HUES64 (cell line): ENCODE data around the gene CRTAC1.

ENCODE experiments used
- H3K27ac ChIP-seq: 2 replicates; pipeline ENCODE4 v1.7.0; 2013; ENCODE audit warnings: low read depth, low read length, inconsistent platforms
- H3K27me3 ChIP-seq: 2 replicates; pipeline ENCODE4 v1.6.1; 2013; ENCODE audit warnings: mild to moderate bottlenecking, low read length; ENCODE audit not compliant: insufficient read depth
- H3K36me3 ChIP-seq: 2 replicates; pipeline ENCODE4 v1.6.1; 2013; ENCODE audit warnings: mild to moderate bottlenecking, low read length; ENCODE audit not compliant: insufficient read depth
- H3K4me1 ChIP-seq: 2 replicates; pipeline ENCODE4 v1.6.1; 2013; ENCODE audit warnings: mild to moderate bottlenecking, low read length, moderate library complexity; ENCODE audit not compliant: insufficient read depth
- H3K4me3 ChIP-seq: 2 replicates; pipeline ENCODE4 v1.5.1; 2013; ENCODE audit warnings: mild to moderate bottlenecking, low read length, moderate library complexity
- H3K9ac ChIP-seq: 2 replicates; pipeline ENCODE4 v1.6.1; 2013; ENCODE audit warnings: mild to moderate bottlenecking, low read depth, low read length
- H3K9me3 ChIP-seq: 2 replicates; pipeline ENCODE4 v1.6.1; 2013; ENCODE audit warnings: low read depth, low read length; ENCODE audit not compliant: insufficient read depth
- WGBS: fragments of 150-250, 120-280 bp; methylation state at CpG from one replicate; pipeline ENCODE4 v1.1.7; 2013; ENCODE audit warnings: missing lambda C conversion rate; 5-methylcytosine and 5-hydroxymethylcytosine counted together

The CRTAC1 gene

GRCh38 chr10:97913193-97913592, 117.2 kb downstream of the CRTAC1 start:
- H3K9ac ChIP-seq, result no peak overlapping the region
- H3K36me3 ChIP-seq, result no peaks in the 10 kb centered on the region
- H3K4me3 ChIP-seq, result no peak overlapping the region
- 86% methylated on average over 2 of the region's 2 CpGs for WGBS
- H3K9me3 ChIP-seq, result no peaks in the 10 kb centered on the region
- H3K27ac ChIP-seq, result no peak overlapping the region
- H3K27me3 ChIP-seq, result peaks cover 6% of the 10 kb centered on the region
- no peaks in the 10 kb centered on the region for H3K4me1 ChIP-seq

DNA sequence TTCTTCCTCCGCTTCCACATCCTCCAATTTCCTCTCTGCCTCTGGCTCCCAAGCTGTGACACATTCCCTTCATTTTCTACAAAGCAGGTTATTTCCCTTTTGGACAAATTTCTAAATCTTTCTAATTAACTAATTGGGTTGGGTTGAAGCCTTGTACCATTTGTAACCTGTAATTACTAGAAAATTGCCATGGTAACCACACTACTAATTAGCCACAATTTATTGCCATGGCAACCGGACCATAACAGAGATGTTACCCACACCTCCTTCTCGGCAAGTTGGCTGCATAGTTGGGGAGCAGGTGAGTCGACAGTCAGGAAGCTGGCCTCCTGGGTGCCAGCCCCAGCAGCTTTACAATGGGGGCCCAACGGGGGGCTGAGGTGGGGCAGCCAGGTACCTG, 119.2 kb downstream of the CRTAC1 start:
- no peaks in the 10 kb centered on the region for H3K36me3 ChIP-seq
- no peak overlapping the region for H3K9ac ChIP-seq
- 89% methylated on average over 5 of the region's 5 CpGs for WGBS
- H3K4me1 ChIP-seq, result no peaks in the 10 kb centered on the region
- H3K27me3 ChIP-seq, result 0 out of 2 replicates have a peak, but pooled peaks cover under 1% of the 10 kb centered on the region
- no peaks in the 10 kb centered on the region for H3K9me3 ChIP-seq
- no peak overlapping the region for H3K27ac ChIP-seq
- H3K4me3 ChIP-seq, result no peak overlapping the region

- Histone ChIP-seq H3K9me3 (no peaks in the 10 kb centered on the region), H3K36me3 (no peaks in the 10 kb centered on the region), H3K9ac (no peak overlapping the region), H3K4me1 (no peaks in the 10 kb centered on the region), H3K27me3 (no peaks in the 10 kb centered on the region), H3K27ac (no peak overlapping the region), H3K4me3 (no peak overlapping the region)
- 88% methylated on average over 4 of the region's 4 CpGs for WGBS
Measured at GRCh38 chr10:97910661-97911060, 119.8 kb downstream of the CRTAC1 start.

DNA sequence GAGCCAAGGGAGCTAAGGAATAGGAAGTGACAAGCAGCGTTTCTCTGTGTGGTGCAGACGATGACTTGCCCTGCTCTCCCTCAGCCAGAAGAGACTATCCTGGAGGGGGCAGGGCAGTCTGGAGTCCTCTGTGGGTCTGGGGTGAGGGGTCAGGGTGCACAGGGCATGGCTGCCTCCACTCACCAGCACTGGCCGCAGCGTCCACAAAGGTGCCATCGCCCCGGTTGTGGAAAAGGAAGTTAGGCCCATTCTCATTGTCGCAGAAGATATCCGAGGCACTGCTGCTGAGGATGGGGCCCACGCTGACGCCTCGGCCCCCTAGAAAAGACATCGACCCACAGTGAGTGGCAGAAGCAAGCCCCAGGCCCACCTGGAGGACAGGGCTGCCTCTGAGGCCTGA, 122.6 kb downstream of the CRTAC1 start:
- Histone ChIP-seq H3K9ac (no peak overlapping the region), H3K4me1 (no peaks in the 10 kb centered on the region), H3K9me3 (no peaks in the 10 kb centered on the region), H3K27me3 (no peaks in the 10 kb centered on the region), H3K36me3 (no peaks in the 10 kb centered on the region), H3K4me3 (no peak overlapping the region), H3K27ac (no peak overlapping the region)
- 92% methylated on average over 12 of the region's 12 CpGs for WGBS

DNA sequence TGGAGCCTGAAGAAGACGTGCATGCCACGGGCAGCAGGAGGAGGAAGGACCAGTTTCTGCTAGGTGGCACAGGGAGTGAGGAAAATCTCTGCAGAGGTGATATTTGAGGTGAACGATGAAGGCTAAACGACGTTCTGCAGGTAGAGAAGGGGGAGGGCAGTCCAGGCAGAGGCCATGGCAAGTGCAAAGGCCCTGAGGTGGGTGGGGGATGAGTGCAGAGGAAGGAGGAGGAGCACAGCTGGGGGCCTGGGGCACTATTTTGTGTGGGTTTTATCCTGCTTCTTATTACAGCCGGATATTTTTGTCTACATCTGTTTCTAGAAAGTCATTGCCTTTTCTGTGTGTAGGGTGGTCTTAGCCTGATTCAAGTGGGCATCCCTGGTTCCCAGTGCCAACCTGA, 123.2 kb downstream of the CRTAC1 start:
- H3K9me3 ChIP-seq, result no peaks in the 10 kb centered on the region
- 89% methylated on average over 6 of the region's 6 CpGs for WGBS
- H3K27ac ChIP-seq, result no peak overlapping the region
- no peaks in the 10 kb centered on the region for H3K27me3 ChIP-seq
- H3K9ac ChIP-seq, result no peak overlapping the region
- no peaks in the 10 kb centered on the region for H3K4me1 ChIP-seq
- no peak overlapping the region for H3K4me3 ChIP-seq
- no peaks in the 10 kb centered on the region for H3K36me3 ChIP-seq

DNA sequence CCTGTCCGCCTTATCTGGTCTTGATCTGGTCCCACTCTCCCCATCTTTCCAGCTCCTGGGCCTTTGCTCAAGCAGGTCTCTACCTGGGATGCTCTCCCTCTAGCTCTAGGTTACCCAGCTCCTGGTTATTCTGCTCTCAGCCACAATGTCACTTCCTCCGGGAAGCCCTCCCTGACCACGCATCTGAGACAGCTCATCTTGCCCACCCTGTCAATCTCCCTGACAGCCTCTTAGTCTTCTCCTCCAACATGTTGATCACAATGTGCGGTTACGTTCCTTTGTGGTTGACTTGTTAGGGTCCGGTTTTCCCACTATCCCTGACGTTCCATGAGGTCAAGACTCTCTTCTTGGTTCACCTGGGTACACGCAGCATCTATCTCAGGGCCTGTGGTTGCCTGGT, 125.1 kb downstream of the CRTAC1 start:
- H3K9ac ChIP-seq, result no peak overlapping the region
- no peaks in the 10 kb centered on the region for H3K4me1 ChIP-seq
- H3K9me3 ChIP-seq, result no peaks in the 10 kb centered on the region
- H3K27ac ChIP-seq, result no peak overlapping the region
- H3K27me3 ChIP-seq, result no peaks in the 10 kb centered on the region
- H3K36me3 ChIP-seq, result no peaks in the 10 kb centered on the region
- no peak overlapping the region for H3K4me3 ChIP-seq
- 95% methylated on average over 8 of the region's 8 CpGs for WGBS

DNA sequence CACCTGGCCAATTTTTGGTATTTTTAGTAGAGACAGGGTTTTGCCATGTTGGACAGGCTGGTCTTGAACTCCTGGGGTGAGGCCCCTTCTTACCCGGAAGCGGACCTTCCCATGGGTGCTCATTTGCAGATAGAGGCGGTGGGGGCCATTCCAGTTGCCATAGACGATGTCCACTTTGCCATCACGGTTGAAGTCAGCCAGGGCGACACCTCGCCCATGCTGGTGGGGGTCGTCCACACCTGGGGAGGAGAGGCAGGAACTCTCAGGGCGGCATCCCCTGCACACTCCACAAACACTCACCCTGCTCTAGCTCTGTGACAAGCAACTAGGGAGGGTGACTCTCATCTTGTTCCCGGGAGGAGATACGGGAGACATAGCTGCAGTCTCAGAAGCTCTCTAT, 125.8 kb downstream of the CRTAC1 start:
- Histone ChIP-seq H3K36me3 (no peaks in the 10 kb centered on the region), H3K9ac (no peak overlapping the region), H3K27ac (no peak overlapping the region), H3K4me3 (no peak overlapping the region), H3K9me3 (no peaks in the 10 kb centered on the region), H3K4me1 (no peaks in the 10 kb centered on the region), H3K27me3 (no peaks in the 10 kb centered on the region)
- WGBS, result 92% methylated on average over 11 of the region's 11 CpGs

GRCh38 chr10:97904018-97904381, 126.4 kb downstream of the CRTAC1 start:
- H3K36me3 ChIP-seq, result no peaks in the 10 kb centered on the region
- H3K9me3 ChIP-seq, result no peaks in the 10 kb centered on the region
- 66% methylated on average over 3 of the region's 5 CpGs for WGBS
- no peaks in the 10 kb centered on the region for H3K27me3 ChIP-seq
- no peaks in the 10 kb centered on the region for H3K4me1 ChIP-seq
- no peak overlapping the region for H3K27ac ChIP-seq
- no peak overlapping the region for H3K4me3 ChIP-seq
- H3K9ac ChIP-seq, result no peak overlapping the region

- Histone ChIP-seq H3K9me3 (no peaks in the 10 kb centered on the region), H3K4me3 (no peak overlapping the region), H3K27ac (no peak overlapping the region), H3K4me1 (no peaks in the 10 kb centered on the region), H3K36me3 (no peaks in the 10 kb centered on the region), H3K9ac (no peak overlapping the region), H3K27me3 (no peaks in the 10 kb centered on the region)
- 83% methylated on average over 9 of the region's 9 CpGs for WGBS
Measured at GRCh38 chr10:97903128-97904017, 127.0 kb downstream of the CRTAC1 start.

GRCh38 chr10:97901381-97901780, 129.0 kb downstream of the CRTAC1 start:
- no peak overlapping the region for H3K9ac ChIP-seq
- 94% methylated on average over 11 of the region's 12 CpGs for WGBS
- no peaks in the 10 kb centered on the region for H3K27me3 ChIP-seq
- H3K4me3 ChIP-seq, result no peak overlapping the region
- no peaks in the 10 kb centered on the region for H3K4me1 ChIP-seq
- no peaks in the 10 kb centered on the region for H3K36me3 ChIP-seq
- H3K9me3 ChIP-seq, result no peaks in the 10 kb centered on the region
- H3K27ac ChIP-seq, result no peak overlapping the region

GRCh38 chr10:97898429-97898828, 132.0 kb downstream of the CRTAC1 start:
- Histone ChIP-seq H3K36me3 (no peaks in the 10 kb centered on the region), H3K27ac (no peak overlapping the region), H3K9me3 (no peaks in the 10 kb centered on the region), H3K4me3 (no peak overlapping the region), H3K4me1 (no peaks in the 10 kb centered on the region), H3K27me3 (no peaks in the 10 kb centered on the region), H3K9ac (no peak overlapping the region)
- WGBS, result 50% methylated on average over 4 of the region's 4 CpGs
